Measurements from ENCODE around the gene OR4K5. TPM values are rescaled to one million over a fixed set of nuclear protein-coding genes. Genes with fewer than 3 reads are reported as not detected.
A peak's percentile ranks its signal among the peaks of the same experiment; 100 is the strongest.
"Not testable (repeated sequence)": the region's sequence is repeated elsewhere in the genome, so short reads cannot be mapped to it uniquely, and the experiment has no call there.

The OR4K5 gene
- total RNA-seq, 2 donors from 2014 or later, result not detected

DNA sequence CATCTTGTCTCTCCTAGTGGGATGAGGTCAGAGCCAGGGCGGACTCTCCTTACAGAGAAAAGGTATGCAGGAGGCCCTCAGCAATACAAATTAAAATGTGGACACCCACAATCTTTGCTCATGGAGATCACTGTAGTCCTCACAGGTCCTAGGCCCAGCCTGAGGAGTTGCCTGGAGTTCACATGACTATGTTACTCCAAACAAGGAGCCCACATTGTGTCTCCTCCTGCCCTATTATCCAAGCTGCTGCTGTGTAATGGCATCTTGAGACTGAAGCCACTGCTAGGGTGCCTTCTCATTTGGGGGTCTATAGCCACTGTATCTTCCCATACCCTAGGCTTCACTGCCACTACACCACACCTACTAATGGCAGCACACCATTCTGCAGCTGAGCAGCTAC, 21.3 kb downstream of the OR4K5 start:
- Mint-ChIP-seq H3K27me3 (peaks cover 0 to 7% of the 10 kb centered on the region in 2 donors), H3K36me3 (no peaks in the 10 kb centered on the region), H3K9me3 (peaks cover 8% of the 10 kb centered on the region), H3K27ac (no peak overlapping the region), H3K4me3 (no peak overlapping the region), H3K4me1 (ENCODE audit: low read depth in 2 of 2) (no peaks in the 10 kb centered on the region)
- ATAC-seq (peak in 1 of 2 donors; percentile 28), DNase-seq (ENCODE audit: low spot score) (no peak)

DNA sequence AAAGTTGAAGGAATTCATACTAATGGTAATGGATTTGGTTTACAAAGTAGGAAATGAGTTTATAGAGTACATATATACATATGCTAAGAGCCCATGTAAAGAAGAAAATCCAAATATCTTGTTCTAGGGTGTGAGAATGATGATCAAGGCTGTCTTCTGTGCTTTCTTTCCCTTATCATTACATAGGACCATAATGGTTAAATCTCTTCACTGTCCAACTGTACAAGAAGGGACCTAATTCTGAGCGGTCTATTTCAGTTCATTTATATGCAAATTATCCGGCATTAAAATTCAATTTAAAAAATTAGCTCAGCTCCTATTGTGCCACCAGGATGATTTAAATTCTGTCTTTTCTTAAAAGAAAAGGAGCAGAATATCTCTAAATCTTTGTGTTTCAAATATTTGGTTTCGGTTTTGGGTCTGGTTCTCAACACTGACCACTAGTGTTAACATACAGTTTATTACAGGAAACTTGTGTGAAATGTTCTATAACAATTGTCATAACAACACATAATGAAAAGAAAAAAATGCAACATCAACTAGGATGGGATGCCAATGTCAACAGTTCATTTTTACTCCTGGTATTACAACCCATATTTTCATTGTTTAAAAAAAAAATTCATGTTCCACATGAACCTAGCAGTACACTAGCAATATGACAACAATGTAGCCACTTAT, 27.1 kb downstream of the OR4K5 start:
- Mint-ChIP-seq H3K36me3 (no peaks in the 10 kb centered on the region), H3K9me3 (peaks cover 3% of the 10 kb centered on the region), H3K4me3 (no peak overlapping the region), H3K27me3 (no peaks in the 10 kb centered on the region), H3K4me1 (ENCODE audit: low read depth in 2 of 2) (no peaks in the 10 kb centered on the region), H3K27ac (no peak overlapping the region)
- DNase-seq (ENCODE audit: low spot score) (no peak), ATAC-seq (no peak)

DNA sequence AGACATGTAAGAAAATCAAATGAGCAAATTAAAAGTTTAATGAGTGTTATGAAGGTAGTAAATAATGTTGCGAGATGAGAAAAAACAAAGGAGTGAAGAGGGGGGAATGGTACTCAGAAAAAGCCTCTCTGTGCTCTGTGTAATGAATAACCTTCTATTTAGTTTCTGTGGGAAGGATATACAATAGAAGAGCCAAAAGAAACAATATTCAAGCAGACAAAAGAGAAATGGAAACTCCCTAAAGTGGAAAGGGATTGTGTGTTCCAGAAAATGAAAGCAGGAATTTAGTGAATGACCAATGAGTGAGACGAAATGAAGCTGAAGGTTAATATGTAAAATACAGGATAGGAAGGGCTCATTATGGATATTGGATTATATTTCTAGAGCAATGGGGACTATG, 28.8 kb downstream of the OR4K5 start:
- Mint-ChIP-seq H3K27me3 (no peaks in the 10 kb centered on the region), H3K4me1 (ENCODE audit: low read depth in 2 of 2) (no peaks in the 10 kb centered on the region)

DNA sequence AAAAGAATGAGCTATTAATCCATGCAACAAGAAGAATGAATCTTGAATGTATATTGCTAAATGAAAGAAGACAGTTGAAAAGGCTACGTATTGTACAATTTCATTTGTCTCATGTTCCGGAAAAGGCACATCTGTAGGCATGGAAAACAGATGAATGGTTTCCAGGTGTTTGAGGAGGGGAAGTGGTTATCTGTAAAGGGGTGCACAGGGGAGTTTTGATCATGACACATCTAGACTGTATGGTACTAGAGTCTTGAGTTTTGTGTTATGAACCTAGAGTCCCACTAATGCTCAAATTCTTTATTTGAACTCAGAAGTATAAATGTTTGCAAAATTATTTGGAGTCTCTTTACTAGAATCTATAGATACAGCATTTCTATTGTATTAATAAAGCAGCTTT, 49.3 kb downstream of the OR4K5 start:
- not testable (repeated sequence) for H3K27ac Mint-ChIP-seq; H3K36me3 Mint-ChIP-seq; H3K4me3 Mint-ChIP-seq; ATAC-seq; H3K4me1 Mint-ChIP-seq (ENCODE audit: low read depth in 2 of 2); H3K27me3 Mint-ChIP-seq; DNase-seq (ENCODE audit: low spot score); H3K9me3 Mint-ChIP-seq

More for the DNA sequence above, 28.8 kb downstream of the OR4K5 start:
- DNase-seq (ENCODE audit: low spot score), result no peak
- Mint-ChIP-seq H3K9me3 (peaks cover 3% of the 10 kb centered on the region), H3K36me3 (no peaks in the 10 kb centered on the region), H3K27ac (no peak overlapping the region), H3K4me3 (no peak overlapping the region)
- no peak for ATAC-seq

Other genes starting within 250 kb of the OR4K5 start
- not detected for gene OR11H2, start 206.7 kb upstream of the OR4K5 start, total RNA-seq
- gene OR4Q3, start 177.0 kb upstream of the OR4K5 start, total RNA-seq, result not detected
- not detected for gene OR4M1, start 147.1 kb upstream of the OR4K5 start, total RNA-seq
- gene OR4N2, start 116.8 kb upstream of the OR4K5 start, total RNA-seq, result not detected
- gene OR4K2, start 45.5 kb upstream of the OR4K5 start, total RNA-seq, result not detected
- gene OR4K1, start 10.3 kb downstream of the OR4K5 start, total RNA-seq, result not detected
- not detected for gene OR4K15, start 55.0 kb downstream of the OR4K5 start, total RNA-seq
- not detected for gene OR4Q2, start 81.6 kb downstream of the OR4K5 start, total RNA-seq
- gene OR4K14, start 98.7 kb downstream of the OR4K5 start, total RNA-seq, result not detected
- gene OR4K13, start 115.4 kb downstream of the OR4K5 start, total RNA-seq, result not detected
- not detected for gene OR4L1, start 139.4 kb downstream of the OR4K5 start, total RNA-seq
- not detected for gene OR4K17, start 190.1 kb downstream of the OR4K5 start, total RNA-seq
- not detected for gene OR4N5, start 218.2 kb downstream of the OR4K5 start, total RNA-seq

Measured in natural killer cell treated with Interleukin-12 subunit alpha and Interleukin-12 subunit beta and Interleukin-15 and Interleukin-18, amount 100 ng/mL, for 72 hours (primary cell).